Esophagus muscularis mucosa (tissue), 3 donors: ENCODE results near the gene ST3GAL3.

Source experiments
- POLR2A ChIP-seq: fragments of 450-650 bp; IDR thresholded peaks from one replicate; pipeline ENCODE4 v1.6.1; 2017; ENCODE audit warnings: antibody characterized with exemption, moderate library complexity, mild to moderate bottlenecking, low read depth
- TF ChIP-seq, protein P1 (sequence below), 3 experiments: fragments of 200-600 bp in 2 of 3; fragments of 450-650 bp in 1 of 3; sonication (generic) in 2 of 3; IDR thresholded peaks; one replicate each; pipeline ENCODE4 v1.5.1; 2017 to 2019; ENCODE audit warnings: antibody characterized with exemption in 3 of 3, mild to moderate bottlenecking in 2 of 3, moderate library complexity in 1 of 3

DNA sequence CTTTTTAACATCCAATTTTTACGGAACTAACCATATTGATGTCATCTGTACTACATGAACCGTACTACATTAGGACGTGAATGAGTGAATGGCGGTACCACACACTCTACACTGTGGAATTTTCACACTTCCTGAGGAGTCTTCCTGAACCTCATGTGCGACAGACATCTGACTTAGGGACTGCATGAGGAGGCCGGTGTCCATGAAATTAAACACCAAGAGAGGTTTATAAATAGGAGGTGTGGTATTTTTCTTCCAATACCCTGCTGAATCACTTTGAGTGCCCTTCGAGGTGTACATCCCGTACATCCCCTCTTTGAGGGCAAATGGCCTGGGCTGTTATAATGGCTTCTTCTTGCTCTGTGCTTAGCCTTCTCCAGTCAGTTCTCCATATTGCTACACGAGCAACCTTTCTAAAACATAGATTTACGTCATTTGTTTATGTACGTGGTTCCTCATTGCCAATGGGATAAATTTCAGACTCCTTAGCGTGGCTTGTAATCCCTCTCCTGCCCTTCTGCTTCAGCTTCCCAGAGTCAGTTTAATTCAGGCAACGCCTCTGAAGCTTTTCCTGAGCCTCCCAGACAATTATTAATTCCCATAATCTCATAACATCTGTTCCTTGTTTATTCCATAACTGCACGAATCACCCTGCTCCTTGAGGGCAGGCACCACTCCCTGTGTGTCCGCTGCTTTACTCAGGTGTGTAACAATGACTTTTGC, 9.4 kb downstream of the ST3GAL3 start:
- TF ChIP-seq, protein P1, sequence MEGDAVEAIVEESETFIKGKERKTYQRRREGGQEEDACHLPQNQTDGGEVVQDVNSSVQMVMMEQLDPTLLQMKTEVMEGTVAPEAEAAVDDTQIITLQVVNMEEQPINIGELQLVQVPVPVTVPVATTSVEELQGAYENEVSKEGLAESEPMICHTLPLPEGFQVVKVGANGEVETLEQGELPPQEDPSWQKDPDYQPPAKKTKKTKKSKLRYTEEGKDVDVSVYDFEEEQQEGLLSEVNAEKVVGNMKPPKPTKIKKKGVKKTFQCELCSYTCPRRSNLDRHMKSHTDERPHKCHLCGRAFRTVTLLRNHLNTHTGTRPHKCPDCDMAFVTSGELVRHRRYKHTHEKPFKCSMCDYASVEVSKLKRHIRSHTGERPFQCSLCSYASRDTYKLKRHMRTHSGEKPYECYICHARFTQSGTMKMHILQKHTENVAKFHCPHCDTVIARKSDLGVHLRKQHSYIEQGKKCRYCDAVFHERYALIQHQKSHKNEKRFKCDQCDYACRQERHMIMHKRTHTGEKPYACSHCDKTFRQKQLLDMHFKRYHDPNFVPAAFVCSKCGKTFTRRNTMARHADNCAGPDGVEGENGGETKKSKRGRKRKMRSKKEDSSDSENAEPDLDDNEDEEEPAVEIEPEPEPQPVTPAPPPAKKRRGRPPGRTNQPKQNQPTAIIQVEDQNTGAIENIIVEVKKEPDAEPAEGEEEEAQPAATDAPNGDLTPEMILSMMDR (IDR thresholded peaks at IDR 0.05) = no peak
- no peak for TF ChIP-seq POLR2A
